Activated CD4-positive, alpha-beta T cell treated with anti-CD3 and anti-CD28 coated beads, Interleukin-2, amount 50 U/mL, for 1 hour (primary cell): ENCODE measurements around the gene LSM14A.
A peak's percentile ranks its signal among the peaks of the same experiment; 100 is the strongest.
"Not testable (repeated sequence)": the region's sequence is repeated elsewhere in the genome, so short reads cannot be mapped to it uniquely, and the experiment has no call there.

Experiments used
- DNase-seq: peaks from one replicate; pipeline ENCODE4 v3.0.0-alpha.2; 2020

Gene LSM14A

DNA sequence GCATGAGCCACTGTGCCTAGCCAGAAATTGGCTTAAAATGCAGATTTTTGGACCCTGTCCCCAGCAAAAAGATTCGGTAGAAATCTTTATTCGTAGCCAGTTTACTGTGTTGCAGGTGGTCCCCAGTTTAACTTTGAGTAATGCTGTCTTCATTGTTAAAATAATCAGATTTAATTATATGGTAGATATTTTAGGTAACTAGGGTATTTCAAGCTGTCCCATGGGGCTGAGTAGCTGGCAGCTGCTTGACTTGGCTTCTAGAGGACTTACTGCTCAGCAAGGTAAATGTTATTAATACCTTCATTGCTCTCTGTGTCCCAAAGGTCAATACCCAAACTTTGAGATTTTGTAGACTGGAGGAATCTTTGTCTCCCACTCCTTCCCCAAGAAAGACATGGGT lies 21.1 kb downstream of the LSM14A start:
- no peak for DNase-seq

DNA sequence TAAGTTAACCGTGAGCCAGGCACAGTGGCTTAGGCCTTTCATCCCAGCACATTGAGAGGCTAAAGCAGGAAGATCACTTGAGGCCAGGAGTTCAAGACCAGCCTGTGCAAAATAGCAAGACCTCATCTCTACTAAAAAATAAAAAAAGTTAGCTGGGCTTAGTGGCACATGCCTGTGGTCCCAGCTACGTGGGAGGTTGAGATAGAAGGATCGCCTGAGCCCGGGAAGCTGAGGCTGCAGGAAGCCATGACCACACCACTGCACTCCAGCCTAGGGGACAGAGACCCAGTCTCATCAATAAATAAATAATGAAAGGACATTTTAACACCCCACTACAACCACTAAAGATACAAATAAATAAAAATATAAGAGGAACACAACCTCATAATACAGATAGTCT lies 21.6 kb downstream of the LSM14A start:
- DNase-seq, result no peak

GRCh38 chr19:34201133-34201532 lies 28.8 kb downstream of the LSM14A start:
- no peak for DNase-seq

DNA sequence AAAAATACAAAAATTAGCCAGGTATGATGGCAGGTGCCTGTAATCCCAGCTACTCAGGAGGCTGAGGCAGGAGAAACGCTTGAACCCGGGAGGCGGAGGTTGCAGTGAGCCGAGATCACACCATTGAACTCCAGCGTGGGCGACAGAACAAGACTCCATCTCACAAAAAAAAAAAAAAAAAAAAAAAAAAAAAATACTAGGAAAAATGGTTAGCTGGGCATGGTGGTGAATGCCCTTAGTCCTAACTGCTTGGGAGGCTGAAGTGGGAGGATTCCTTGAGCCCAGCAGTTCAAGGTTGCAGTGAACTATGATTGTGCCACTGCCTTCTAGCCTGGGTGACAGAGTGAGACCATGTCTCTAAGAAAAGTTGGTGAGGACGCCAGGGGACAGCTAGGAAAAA lies 33.0 kb downstream of the LSM14A start:
- not testable (repeated sequence) for DNase-seq

DNA sequence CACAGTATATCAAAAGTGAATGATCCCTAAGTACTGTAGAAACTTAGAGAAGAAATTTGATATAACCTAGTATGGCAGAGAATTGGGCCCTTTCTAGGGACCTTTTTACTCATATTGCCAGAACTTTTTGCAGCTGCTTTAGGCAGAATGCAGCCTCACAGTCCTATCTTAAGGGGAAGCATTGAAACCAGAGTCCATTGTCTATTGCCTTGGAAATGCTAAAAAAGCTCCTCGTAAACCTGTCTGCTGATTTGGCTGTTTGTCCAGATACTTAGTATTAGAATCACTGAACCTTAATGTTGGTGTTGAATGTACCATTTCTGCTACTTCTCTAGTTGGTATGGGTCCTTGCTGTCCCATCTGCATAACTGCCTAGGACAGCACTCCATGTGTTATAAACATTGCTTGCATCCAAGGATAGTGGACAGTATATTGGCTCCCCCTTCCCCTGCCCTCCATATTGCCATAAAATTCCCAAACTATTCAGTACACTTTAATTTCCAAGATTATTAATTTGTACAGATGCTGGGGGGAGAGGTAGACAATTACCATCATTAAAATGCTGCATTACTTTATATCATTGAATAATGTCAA lies 36.1 kb downstream of the LSM14A start:
- DNase-seq, result no peak

DNA sequence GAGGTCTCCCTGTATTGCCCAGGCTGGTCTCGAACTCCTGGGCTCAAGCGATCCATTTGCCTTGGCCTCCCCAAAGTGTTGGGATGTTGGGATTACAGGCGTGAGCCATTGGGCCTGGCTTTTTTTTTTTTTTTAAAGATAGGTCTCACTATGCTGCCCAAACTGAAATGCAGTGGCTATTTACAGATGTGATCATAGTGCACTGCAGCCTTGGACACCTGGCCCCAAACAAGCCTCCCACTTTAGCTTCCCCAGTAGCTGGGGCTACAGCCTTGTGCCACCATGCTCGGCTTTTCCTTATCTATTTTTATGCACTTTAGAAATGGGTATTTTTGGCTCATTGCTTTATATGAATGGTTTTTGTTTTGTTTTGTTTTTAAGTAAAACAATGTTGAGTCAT lies 37.4 kb downstream of the LSM14A start:
- DNase-seq, result no peak

DNA sequence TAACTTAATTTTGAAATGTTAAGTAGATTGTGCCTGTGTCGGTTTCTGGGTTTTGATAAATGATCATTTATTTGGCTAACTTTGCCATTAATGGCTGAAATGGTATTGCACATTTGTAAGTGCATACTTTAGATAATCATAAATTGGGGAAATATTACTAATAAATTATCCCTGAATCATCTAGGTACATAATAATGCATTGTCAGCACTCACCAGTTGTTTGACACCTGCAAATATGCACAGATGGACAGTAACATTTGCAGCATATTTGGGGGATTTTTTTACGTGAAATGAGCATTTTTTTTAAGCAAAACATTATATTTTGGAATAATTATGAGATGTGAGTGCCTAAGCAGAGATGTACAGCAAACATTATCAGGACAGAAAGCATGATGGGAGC lies 41.0 kb downstream of the LSM14A start:
- DNase-seq, result no peak

DNA sequence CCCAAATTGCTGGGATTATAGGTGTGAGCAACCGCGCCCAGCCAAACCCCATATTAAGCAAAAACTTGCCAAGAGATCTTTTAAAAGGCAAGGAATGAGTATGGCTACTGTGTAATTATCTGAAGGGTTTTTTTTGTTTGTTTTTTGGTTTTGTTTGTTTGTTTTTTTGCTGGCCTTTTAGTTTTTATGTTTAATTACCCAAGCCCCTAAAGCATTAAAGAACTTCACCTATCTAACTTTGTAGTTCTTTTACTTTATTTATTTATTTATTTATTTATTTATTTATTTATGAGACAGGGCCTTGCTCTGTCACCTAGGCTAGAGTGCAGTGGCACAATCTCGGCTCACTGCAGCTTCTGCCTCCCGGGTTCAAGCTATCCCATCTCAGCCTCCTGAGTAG lies 41.7 kb downstream of the LSM14A start:
- no peak for DNase-seq

DNA sequence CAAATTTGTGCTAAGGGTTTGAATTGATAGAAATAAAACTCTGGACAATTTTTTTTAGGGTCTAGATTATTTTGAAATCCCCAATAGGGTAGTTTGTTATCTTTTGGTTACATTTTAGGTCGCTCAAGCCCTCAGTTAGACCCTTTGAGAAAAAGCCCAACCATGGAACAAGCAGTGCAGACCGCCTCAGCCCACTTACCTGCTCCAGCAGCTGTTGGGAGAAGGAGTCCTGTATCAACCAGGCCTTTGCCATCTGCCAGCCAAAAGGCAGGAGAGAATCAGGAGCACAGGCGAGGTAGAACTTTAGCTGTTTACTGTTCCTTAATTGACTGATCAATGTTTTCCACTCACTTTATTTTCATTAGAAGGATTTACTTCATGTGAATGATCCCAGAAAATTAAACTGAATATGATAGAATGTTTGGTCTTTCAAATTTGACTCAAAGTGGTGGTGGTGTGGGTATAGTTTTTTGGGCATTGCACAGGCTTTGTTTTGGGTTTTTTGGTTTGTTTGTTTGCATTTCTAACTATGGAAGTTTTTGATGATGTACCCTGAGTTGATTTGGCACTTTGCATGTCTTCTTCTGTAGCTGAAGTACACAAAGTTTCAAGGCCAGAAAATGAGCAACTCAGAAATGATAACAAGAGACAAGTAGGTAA lies 42.8 kb downstream of the LSM14A start:
- no peak for DNase-seq

DNA sequence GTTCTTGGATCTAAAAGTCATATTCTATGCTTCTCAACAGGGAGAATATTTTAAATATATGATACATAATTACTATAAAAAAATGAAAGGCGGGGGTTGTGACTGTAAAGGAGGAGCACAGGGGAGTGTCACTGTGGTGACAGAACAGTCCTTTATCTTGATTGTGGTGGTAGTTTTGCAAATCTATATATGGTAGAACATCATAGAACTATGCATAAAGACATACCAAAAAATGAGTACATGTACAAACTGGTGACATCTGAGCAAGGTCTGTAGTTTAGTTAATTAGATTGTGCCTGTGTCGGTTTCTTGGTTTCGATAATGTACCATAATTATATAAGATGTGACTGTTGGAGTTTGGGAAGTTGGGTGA lies 43.3 kb downstream of the LSM14A start:
- DNase-seq, result no peak

- DNase-seq, result not testable (repeated sequence)
Measured at GRCh38 chr19:34216745-34217219, 44.5 kb downstream of the LSM14A start.

DNA sequence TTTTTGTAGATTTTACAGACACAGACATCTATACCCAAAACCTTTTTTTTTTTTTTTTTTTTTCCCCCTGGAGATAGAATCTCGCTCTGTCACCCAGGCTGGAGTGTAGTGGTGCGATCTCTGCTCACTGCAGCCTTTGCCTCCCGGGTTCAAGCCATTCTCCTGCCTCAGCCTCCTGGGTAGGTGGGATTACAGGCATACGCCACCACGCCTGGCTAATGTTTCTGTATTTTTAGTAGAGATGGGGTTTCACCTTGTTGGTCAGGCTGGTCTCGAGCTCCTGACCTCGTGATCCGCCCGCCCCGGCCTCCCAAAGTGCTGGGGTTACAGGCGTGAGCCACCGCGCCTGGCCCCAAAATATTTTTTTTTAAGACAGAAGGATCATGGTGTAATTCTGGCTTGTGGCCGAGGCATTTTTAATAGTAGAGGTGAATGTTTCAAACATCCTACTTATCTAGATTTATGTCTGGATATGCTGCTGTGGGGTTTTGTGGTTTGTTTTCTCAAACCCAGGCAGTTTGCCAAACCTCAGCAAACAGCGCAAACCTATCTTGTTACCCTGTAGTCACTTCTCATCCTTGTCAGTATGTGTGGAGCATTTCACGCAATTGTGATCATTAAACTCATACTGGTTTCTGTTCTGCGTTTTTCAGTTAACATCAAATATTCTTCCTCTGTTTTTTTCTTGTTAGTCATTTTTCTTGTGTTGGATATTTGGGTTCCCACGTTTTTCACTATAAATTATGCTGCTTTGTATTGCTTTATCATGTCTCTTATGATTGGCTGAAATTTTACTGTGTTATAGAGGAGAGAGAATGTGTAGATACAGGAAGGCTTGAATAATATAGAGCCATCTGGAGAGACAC lies 45.9 kb downstream of the LSM14A start:
- peak; percentile 60 for DNase-seq

GRCh38 chr19:34218818-34219164 lies 46.5 kb downstream of the LSM14A start:
- no peak for DNase-seq

DNA sequence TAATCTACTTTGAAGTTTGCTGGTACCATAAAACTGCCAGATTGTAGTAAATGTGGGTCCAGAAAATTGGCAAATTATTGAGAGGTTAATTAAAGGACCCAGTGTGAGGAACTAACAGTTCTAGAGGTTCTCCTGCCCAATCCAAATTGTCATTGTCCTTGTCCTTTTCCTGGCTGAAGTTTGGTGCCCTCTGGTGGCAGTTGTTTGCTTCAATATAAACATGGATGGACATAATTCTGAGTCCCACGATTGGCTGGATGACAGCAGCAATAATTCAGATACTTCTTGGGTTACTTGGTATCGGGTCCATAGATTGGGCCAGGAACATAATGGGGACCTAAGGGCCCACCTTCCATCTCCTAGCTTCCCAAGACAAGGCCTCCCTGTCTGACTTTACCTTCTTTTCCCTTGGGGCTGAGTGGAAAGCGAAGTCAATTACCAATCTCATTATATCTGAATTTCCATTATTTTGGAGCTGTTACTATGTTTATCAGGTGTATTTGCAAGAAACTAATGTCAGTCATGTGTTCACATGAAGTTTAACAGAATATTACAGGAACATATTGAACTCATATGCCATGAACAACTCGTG lies 48.3 kb downstream of the LSM14A start:
- peak; percentile 63 for DNase-seq

DNA sequence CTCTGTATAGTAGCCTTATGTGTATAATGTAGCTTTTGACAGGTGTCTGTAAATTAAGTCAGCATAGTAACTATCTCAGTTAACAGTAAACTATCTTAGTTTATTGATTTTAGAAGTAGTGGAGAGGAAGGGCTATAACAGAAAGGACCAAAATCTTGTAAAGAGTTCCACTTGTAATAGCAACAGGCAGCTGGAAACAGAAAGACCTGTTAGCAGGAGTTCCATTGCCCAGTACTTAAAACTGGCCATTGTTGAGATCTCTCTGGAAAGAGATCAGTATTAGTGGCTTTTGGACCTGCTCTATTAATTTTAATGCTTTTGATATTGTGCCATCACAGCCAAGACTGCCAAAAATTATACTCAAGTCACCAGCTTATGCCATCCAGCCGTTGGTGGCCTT lies 50.1 kb downstream of the LSM14A start:
- DNase-seq, result no peak

GRCh38 chr19:34224996-34225658 lies 52.8 kb downstream of the LSM14A start:
- no peak for DNase-seq

- DNase-seq, result no peak
Measured at GRCh38 chr19:34225659-34226015, 53.3 kb downstream of the LSM14A start.

GRCh38 chr19:34226036-34226435 lies 53.7 kb downstream of the LSM14A start:
- no peak for DNase-seq

- DNase-seq, result no peak
Measured at GRCh38 chr19:34228347-34228746, 56.0 kb downstream of the LSM14A start.

DNA sequence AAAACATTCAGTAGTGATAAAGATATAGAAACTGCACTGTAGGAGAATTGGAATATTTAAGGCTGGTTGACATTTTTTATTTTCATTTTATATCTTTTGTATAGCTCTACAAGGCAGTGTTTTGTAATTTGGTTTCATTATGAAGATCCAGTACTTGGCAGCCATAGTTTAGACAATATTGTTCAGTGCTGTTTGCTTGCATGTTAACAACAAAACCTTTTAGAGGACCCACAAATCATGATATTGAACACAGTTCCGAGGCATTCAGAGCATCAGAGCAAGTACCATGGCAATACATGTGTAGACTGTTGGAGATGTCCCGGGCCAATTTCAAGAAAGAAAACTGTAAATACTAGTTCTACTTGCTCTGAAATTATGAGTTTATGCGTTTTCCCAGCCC lies 56.5 kb downstream of the LSM14A start:
- no peak for DNase-seq

DNA sequence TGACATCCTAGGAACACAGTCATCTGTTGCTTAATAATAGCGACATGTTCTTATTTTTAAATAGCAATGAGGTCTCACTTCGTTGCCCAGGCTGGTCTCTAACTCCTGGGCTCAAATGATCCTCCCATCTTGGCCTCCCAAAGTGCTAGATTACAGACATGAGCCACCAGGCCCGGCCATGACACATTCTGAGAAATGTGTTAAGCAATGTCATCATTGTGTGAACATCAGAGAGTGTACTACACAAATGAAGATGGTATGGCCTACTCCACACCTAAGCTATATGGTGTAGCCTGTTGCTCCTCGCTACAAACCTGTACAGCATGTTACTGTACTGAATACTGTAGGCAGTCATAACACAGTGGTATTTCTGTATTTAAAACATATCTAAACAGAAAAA lies 57.4 kb downstream of the LSM14A start:
- DNase-seq, result no peak

GRCh38 chr19:34230820-34231219 lies 58.5 kb downstream of the LSM14A start:
- no peak for DNase-seq

DNA sequence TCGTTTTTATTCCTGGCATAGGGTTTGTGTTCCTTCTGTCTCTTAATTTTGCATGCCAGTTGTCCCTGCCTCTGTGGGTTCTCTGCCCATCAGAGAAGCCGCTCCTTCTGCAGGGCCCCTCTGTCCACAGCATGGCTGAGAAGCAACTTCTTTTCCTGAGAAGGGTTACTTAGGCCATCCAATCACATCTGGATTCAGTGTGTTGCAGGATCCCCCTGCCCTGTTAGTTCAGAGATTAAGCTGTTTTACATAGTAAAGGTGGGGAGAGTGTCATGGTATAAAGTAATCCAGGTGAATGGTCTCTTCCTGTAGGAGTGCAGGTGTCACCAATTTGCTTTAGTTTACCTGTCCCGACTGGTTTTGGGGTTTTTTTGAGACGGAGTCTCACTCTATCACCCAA lies 59.1 kb downstream of the LSM14A start:
- DNase-seq, result no peak
